PC-3 (cell line): ENCODE data around the gene PLA2G4F.

Experiments used
- EZH2phosphoT487 ChIP-seq: fragments of 300-600 bp; sonication (generic); IDR thresholded peaks from 2 replicates; pipeline ENCODE4 v1.6.1; 2018; ENCODE audit warnings: mild to moderate bottlenecking, antibody characterized with exemption, low read length, borderline replicate concordance
- TF ChIP-seq, protein P1 (sequence below): fragments of 300-600 bp; sonication (generic); conservative IDR thresholded peaks from 2 replicates; pipeline ENCODE4 v1.5.1; 2017; ENCODE audit warnings: antibody characterized with exemption, low read depth, mild to moderate bottlenecking, low read length

- TF ChIP-seq, protein P1, sequence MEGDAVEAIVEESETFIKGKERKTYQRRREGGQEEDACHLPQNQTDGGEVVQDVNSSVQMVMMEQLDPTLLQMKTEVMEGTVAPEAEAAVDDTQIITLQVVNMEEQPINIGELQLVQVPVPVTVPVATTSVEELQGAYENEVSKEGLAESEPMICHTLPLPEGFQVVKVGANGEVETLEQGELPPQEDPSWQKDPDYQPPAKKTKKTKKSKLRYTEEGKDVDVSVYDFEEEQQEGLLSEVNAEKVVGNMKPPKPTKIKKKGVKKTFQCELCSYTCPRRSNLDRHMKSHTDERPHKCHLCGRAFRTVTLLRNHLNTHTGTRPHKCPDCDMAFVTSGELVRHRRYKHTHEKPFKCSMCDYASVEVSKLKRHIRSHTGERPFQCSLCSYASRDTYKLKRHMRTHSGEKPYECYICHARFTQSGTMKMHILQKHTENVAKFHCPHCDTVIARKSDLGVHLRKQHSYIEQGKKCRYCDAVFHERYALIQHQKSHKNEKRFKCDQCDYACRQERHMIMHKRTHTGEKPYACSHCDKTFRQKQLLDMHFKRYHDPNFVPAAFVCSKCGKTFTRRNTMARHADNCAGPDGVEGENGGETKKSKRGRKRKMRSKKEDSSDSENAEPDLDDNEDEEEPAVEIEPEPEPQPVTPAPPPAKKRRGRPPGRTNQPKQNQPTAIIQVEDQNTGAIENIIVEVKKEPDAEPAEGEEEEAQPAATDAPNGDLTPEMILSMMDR = no peak
- no peak for TF ChIP-seq EZH2phosphoT487
These were observed 45.4 kb upstream of the PLA2G4F start for GRCh38 chr15:42201801-42202200.
